Stomach smooth muscle (tissue), 2 donors: ENCODE data around the gene CFDP1.

Experiments used
- H3K27ac ChIP-seq: one replicate; pipeline ENCODE4 v1.7.0; 2013; ENCODE audit warnings: mild to moderate bottlenecking, low read length, inconsistent platforms
- H3K27me3 ChIP-seq, 2 donors: one replicate each; pipeline ENCODE4 v1.7.0; 2013; ENCODE audit warnings: low read length in 2 of 2; ENCODE audit not compliant: insufficient read depth in 2 of 2, control insufficient read depth in 1 of 2
- H3K36me3 ChIP-seq, 2 donors: one replicate each; pipeline ENCODE4 v1.7.0; 2013; ENCODE audit warnings: low read length in 2 of 2; ENCODE audit not compliant: control insufficient read depth in 2 of 2, insufficient read depth in 2 of 2
- H3K4me1 ChIP-seq: one replicate; pipeline ENCODE4 v1.7.0; 2013; ENCODE audit warnings: low read length; ENCODE audit not compliant: control insufficient read depth, insufficient read depth
- H3K4me3 ChIP-seq, 2 donors: one replicate each; pipeline ENCODE4 v1.7.0; 2013; ENCODE audit warnings: low read length in 2 of 2
- H3K9ac ChIP-seq, 2 donors: one replicate each; pipeline ENCODE4 v1.7.0; 2013; ENCODE audit warnings: low read length in 2 of 2, mild to moderate bottlenecking in 1 of 2
- H3K9me3 ChIP-seq, 2 donors: one replicate each; pipeline ENCODE4 v1.7.0; 2013; ENCODE audit warnings: low read length in 2 of 2; ENCODE audit not compliant: control insufficient read depth in 2 of 2
- donor health status: healthy.
- donor health status: Pancreatic carcinoma.

CFDP1 gene

DNA sequence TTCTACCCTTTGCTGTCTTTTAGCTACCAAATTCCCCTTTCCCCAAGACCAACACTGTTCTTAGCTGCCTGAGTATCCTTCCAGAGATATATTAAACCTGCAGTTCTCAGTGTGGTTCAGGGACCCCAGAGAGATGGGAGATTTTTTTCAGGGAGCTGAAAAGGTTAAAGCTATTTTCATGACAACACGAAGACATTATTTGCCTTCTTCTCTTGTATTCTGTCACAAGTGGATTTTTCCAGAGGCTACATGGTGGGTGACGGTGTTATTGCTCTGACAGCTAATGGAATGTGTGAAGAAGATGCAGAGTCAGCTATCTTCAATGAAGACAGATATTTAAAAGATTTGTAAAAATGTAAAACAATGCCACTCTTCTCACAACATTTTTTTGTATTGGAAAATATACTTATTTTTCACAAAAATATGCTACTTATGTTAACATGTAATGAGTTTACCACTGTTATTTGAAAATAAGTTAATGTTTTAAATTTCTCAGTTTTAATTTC is 69.0 kb downstream of the CFDP1 start:
- Histone ChIP-seq H3K36me3 (no peaks in the 10 kb centered on the region), H3K4me1 (no peaks in the 10 kb centered on the region), H3K4me3 (no peak overlapping the region)

DNA sequence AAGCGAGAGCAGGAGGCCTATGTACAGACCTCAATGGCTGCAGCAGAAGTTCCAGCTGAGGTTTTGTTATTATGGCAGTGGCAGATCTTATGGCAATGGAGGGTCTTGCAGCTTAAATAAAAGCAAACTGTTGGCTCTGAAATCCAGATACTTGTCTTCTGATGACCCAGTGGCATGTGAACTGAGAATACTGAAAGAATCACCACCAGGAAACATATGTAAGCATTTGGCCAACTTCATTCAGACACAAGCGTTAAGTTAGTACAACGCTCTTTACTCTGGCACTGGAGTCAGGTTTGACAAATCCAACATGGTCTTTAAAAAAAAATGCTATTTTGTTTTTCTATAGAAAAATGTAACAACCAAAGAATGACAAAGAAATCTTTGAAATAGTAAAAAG is 70.5 kb downstream of the CFDP1 start:
- no peaks in the 10 kb centered on the region for H3K4me1 ChIP-seq
- no peaks in the 10 kb centered on the region for H3K9me3 ChIP-seq
- no peaks in the 10 kb centered on the region for H3K27me3 ChIP-seq
- no peak overlapping the region for H3K27ac ChIP-seq
- no peaks in the 10 kb centered on the region for H3K36me3 ChIP-seq
- no peak overlapping the region for H3K4me3 ChIP-seq
- no peak overlapping the region for H3K9ac ChIP-seq

More for the DNA sequence above, 69.0 kb downstream of the CFDP1 start:
- Histone ChIP-seq H3K9me3 (no peaks in the 10 kb centered on the region), H3K27ac (no peak overlapping the region), H3K27me3 (no peaks in the 10 kb centered on the region), H3K9ac (no peak overlapping the region)

DNA sequence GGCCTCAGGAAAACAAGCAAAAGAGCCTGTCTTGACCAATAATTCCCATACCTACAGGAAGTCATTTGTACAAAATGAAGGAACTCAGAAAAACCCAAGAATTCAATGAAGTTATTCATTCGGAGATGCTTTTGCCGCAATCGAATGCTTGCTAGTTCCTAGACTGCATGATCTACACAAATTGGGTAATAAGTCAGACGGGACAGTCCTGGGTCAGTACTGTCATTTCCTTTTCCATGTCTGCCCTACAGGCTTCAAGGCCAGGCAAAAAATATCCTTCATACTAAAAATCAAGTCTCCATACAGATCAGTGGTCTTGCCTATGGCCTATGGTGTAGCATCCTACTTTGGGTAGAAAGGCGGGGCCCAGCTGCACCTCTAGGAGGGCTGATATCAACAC is 71.4 kb downstream of the CFDP1 start:
- H3K27me3 ChIP-seq: no peaks in the 10 kb centered on the region
- no peaks in the 10 kb centered on the region for H3K9me3 ChIP-seq
- no peaks in the 10 kb centered on the region for H3K36me3 ChIP-seq
- no peak overlapping the region for H3K4me3 ChIP-seq
- H3K27ac ChIP-seq: no peak overlapping the region
- no peak overlapping the region for H3K9ac ChIP-seq
- no peaks in the 10 kb centered on the region for H3K4me1 ChIP-seq

DNA sequence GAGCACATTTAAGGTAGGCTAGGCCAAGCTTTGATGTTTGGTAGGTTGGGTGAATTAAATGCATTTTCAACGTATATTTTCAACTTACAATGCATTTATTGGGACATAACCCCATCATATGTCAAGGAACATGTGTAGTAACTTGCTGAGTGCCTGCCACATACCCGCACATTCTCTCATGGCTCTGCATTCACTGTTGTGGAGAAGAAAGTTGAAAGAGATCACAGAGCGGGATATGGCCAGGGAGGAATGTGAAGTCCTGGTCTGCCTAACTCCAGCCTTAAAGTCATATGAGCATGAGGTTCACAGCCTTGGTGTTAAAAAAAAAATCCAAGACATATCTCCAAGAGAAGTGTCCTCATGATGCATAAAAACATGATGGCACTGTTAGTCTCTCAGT is 79.1 kb downstream of the CFDP1 start:
- Histone ChIP-seq H3K9me3 (no peaks in the 10 kb centered on the region), H3K4me1 (no peaks in the 10 kb centered on the region), H3K4me3 (no peak overlapping the region), H3K36me3 (no peaks in the 10 kb centered on the region), H3K27ac (no peak overlapping the region), H3K27me3 (no peaks in the 10 kb centered on the region), H3K9ac (no peak overlapping the region)

DNA sequence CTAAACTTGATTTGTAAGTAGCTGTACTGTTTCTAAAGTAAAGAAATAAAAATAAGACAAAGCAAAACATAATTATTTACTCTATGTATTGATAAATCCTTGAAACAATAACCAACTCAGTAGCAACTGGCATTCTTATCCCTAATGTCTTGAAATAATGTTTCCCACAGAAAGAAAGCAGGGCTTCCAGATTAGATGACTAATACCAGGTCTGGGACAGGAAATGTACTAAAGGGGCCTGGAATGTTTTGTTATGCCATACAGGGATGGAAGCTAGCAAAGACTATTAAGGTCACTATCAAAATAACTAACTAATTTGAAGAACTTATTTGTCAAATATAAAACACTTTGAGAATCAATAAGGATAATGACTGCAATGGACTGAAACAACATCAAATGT is 82.1 kb downstream of the CFDP1 start:
- H3K9me3 ChIP-seq: no peaks in the 10 kb centered on the region
- no peak overlapping the region for H3K27ac ChIP-seq
- no peaks in the 10 kb centered on the region for H3K27me3 ChIP-seq
- no peaks in the 10 kb centered on the region for H3K36me3 ChIP-seq
- H3K4me1 ChIP-seq: no peaks in the 10 kb centered on the region
- H3K4me3 ChIP-seq: no peak overlapping the region
- no peak overlapping the region for H3K9ac ChIP-seq

DNA sequence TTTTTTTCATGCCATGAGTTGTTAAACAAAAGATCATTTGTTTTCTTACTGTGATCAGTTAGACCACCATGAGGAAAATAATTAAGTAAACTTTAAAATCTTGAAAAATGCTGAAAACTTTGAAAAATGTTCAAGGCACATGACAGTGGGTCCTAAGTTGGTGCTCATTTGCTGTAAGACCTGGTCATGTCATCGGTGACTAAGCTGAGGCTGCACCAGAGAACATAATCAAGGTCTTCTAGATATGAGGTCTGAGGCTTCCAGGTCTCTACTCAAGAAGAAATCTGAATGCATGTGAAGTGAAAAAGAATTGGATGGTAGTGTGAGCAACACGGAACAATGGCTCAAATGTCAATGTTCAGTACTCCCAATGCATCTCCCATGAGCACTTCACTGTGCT is 87.6 kb downstream of the CFDP1 start:
- Histone ChIP-seq H3K4me3 (no peak overlapping the region), H3K36me3 (no peaks in the 10 kb centered on the region), H3K4me1 (peaks cover 19% of the 10 kb centered on the region), H3K9me3 (no peaks in the 10 kb centered on the region), H3K9ac (no peak overlapping the region), H3K27ac (no peak overlapping the region), H3K27me3 (no peaks in the 10 kb centered on the region)

DNA sequence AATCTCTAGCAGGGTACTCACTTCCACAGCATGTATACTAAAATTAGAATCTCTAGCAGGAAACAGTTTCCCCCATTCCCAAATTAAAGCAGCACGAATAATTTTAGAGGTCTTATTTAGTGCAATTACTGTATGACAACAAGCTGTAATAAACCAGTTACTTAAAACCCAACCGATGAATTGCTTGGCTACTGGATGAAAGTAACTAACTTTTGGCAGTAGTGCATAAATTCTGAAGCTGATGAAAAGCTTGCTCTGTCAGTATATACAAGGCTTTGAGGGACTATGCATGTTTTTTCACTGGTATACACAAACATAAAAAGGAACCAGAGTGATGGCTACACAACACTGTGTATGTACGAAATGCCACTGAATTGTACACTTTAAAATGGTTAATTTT is 89.4 kb downstream of the CFDP1 start:
- H3K27ac ChIP-seq: no peak overlapping the region
- no peak overlapping the region for H3K4me3 ChIP-seq
- H3K36me3 ChIP-seq: no peaks in the 10 kb centered on the region
- no peaks in the 10 kb centered on the region for H3K27me3 ChIP-seq
- no peaks in the 10 kb centered on the region for H3K9me3 ChIP-seq
- peaks cover 19% of the 10 kb centered on the region for H3K4me1 ChIP-seq
- H3K9ac ChIP-seq: no peak overlapping the region

DNA sequence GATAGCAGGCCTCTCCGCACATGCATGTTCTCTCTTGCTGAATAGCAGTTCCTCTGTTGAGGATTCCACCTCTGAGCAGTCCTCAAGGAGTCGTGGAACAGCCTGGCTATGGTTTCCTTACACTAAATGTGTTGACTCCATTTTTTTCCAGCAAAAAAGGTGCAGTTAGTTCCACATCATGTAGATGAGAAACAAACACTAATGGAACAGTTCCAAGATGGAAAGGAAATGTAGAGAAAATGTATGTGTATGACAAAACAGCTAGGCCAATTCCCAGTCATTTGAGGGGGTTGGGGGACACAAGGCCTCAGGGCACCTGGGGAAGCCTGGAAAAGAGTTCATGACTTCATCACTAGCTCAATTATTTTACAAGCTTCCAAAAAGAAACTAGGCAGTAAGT is 90.0 kb downstream of the CFDP1 start:
- Histone ChIP-seq H3K9me3 (no peaks in the 10 kb centered on the region), H3K27me3 (no peaks in the 10 kb centered on the region), H3K9ac (no peak overlapping the region), H3K4me3 (no peak overlapping the region), H3K27ac (no peak overlapping the region), H3K36me3 (no peaks in the 10 kb centered on the region), H3K4me1 (peaks cover 19% of the 10 kb centered on the region)

DNA sequence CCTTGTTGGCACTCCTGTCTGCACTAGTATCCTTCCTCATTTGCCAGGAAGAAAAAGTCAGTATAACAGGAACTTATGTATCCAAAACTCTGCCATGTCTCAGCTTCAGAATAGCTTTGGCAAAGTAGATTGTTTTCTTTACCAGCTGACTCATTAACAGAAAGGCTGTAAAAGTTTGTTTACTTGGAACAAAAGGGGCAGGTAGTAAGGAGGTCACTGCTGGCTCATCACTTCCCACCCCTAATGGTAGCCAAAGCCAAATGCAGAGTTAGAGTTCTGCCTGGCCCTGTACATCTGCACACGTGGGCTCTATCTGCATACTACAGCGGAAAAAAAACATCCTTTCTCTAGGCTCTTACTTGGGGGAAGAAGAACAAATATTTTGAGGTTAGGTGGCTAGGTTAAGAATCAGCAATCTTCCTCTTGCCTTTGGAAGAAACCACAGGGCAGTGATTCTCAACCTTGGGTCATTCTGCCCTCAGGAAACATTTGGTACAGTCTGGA is 90.9 kb downstream of the CFDP1 start:
- no peaks in the 10 kb centered on the region for H3K9me3 ChIP-seq
- H3K36me3 ChIP-seq: no peaks in the 10 kb centered on the region
- peak overlapping the region; percentile 50 for H3K27ac ChIP-seq
- H3K4me3 ChIP-seq: no peak overlapping the region
- peak overlapping the region in 1 of 2 donors; percentile 7 for H3K9ac ChIP-seq
- H3K27me3 ChIP-seq: no peaks in the 10 kb centered on the region
- peaks cover 19% of the 10 kb centered on the region for H3K4me1 ChIP-seq

DNA sequence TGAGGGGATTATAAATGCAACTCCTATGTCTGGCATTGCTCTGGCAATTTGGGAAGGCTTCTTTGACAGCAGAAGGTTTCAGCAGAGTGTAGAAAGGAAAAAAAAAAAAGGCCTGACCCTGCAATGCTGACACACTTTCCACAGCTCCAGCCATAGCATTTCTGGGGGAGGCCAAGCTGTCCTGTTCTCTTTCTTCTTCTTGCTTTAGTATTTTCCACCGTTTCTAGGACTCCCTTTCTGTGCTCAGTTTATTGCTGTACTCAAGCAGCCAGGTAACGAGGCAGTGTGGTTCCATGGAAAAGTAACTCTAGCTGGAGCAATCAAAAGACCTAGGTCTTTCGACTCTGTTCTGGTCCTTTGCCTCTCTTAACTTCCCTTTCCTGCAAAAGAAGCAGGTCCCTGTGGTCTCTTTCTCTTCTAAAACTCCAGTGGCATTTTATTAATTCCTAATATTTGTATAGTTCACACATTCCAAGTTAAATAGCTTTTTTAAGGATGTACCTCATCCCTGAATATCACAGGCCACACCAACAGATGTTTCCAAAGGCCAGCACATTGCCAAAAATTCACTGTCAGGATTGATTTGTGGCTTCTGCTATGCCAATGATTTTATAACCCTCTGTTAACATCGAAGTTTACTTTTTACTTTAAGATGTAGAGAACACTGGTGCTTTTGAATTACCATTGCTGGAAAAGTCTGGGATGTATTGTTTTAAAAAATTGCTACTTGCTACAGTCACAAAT is 91.6 kb downstream of the CFDP1 start:
- Histone ChIP-seq H3K27ac (peak overlapping the region; percentile 70), H3K4me3 (no peak overlapping the region), H3K36me3 (no peaks in the 10 kb centered on the region), H3K9ac (peak overlapping the region in 1 of 2 donors; percentile 10), H3K9me3 (no peaks in the 10 kb centered on the region), H3K27me3 (no peaks in the 10 kb centered on the region), H3K4me1 (peaks cover 19% of the 10 kb centered on the region)

DNA sequence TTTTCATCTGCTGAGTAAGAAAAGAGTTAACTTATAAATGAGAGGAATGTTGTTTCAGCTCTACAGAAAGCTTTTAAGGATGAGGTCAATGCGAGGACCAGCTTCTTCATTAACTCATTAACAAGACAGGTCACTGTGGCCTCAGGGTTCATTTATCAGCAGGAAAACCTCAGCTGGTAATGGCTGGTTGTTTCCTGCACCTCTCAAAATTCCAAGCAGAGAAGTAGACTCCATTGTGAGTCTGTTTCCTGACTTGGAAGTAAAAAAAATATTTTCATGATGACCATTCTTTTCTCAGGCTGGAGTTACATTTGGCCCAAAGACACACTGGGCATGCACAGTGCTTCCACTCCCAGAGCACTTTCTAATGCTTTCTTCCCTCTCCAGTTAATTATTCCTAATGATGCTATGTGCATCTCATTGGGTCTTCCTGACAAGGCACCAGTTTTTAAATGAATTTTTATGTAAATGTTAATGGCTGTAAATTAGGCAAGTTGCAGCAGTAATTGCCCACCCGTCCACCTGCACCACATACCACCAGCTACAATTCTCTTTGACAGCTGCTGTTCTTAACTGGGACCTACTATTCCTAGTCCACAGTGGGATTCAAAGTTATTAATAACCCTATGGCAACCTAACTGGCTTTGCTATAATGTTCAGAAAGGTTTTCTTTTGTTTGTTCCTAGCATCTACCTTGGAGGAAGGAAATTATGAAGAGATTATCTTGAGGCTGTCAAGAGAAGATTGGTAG is 92.4 kb downstream of the CFDP1 start:
- peak overlapping the region; percentile 70 for H3K27ac ChIP-seq
- no peaks in the 10 kb centered on the region for H3K27me3 ChIP-seq
- no peak overlapping the region for H3K9ac ChIP-seq
- H3K36me3 ChIP-seq: no peaks in the 10 kb centered on the region
- peaks cover 19% of the 10 kb centered on the region for H3K4me1 ChIP-seq
- no peaks in the 10 kb centered on the region for H3K9me3 ChIP-seq
- no peak overlapping the region for H3K4me3 ChIP-seq
